NCI-H526 treated with DMSO at 0.1 percent for 48 hours (cell line): Measurements from ENCODE around the gene EID2.

Source experiments
- DNase-seq: peaks from one replicate; lab custom pipeline; 2025; lab: John Stamatoyannopoulos, UW

Gene EID2

DNA sequence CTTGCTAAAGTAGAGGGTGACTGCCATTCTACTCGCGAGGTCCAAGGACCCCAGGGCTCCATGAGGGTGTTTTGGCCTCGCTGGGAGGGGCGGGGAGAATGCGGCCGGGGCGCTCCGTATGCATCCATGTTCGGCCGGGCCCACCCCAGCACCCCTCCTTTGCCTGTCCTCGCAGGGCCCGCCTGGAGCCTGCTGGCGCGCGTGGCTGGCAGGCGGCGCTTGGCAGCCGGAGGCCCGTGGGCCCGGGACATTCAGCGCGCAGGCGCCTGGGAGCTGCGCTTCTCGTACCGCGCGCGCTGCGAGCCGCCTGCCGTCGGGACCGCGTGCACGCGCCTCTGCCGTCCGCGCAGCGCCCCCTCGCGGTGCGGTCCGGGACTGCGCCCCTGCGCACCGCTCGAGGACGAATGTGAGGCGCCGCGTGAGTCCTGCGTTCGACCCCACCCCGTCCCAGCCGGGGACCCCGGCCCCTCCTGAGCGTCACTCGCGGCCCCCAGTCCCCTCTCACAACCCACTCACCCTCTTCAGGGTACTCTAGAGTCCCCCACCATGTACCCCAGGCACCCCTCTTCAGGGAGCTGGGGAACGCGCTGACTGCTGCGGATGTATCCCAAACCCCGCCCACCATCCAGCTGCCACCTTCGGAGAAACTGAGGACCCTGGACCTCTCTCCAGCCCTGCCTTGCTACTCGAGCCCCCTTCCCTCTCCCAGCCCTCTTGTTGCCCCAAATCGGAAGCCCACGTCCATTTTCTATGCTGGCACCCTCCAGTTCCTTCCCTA, 37.1 kb downstream of the EID2 start:
- peak; percentile 36 for DNase-seq

DNA sequence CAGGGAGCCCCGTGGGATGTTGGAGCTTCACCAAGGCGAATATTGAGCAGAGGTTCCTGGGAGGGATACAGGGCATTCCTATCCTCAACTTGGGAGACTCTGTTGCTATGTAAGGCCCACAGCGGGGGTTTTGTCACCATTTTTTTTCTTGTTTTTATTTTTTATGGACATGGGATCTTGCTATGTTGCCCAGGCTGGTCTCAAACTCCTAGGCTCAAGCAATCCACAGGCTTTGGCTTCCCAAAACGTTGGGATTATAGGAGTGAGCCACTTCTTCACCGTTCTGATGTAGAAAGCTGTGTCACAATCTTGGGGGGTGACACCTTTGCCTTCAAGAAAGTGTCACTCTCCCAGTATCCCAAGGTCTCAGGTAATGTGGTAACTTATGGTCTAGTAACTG, 38.6 kb downstream of the EID2 start:
- DNase-seq = no peak

DNA sequence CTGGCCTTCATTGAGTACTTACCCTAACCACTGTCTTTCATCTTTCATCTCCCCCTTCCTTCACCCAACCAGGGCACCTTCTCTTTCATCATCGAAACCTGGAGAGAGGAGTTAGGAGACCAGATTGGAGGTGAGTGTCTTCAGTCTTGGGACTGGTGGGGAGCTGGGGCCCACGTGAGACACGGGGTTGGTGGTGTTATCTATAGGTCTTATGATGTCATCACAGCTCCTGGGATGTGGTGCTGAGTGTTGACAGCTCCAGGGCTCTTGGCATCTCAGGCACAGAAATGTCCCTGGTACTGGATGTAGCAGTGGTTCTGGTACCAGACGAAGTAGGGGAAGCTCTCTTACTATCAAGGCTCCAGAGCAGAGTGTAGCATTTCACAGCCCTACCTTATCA, 39.4 kb downstream of the EID2 start:
- no peak for DNase-seq

DNA sequence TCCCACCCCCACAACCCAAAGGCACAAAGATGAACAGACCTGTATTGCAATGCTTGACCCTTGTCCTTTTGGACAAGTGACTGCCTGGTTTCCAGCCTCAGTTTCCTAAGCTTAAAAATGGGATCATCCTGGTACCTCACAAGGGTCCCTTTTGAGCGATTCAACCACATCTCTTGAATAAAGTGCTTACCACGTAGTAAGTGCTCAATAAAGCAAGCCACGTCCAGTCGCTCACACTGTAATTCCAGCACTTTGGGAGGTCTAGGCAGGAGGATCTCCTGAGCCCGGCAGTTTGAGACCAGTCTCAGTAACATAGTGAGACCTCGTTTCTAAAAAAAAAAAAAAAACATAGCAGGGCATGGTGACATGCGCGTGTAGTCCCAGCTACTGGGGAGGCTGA, 40.0 kb downstream of the EID2 start:
- DNase-seq = no peak

DNA sequence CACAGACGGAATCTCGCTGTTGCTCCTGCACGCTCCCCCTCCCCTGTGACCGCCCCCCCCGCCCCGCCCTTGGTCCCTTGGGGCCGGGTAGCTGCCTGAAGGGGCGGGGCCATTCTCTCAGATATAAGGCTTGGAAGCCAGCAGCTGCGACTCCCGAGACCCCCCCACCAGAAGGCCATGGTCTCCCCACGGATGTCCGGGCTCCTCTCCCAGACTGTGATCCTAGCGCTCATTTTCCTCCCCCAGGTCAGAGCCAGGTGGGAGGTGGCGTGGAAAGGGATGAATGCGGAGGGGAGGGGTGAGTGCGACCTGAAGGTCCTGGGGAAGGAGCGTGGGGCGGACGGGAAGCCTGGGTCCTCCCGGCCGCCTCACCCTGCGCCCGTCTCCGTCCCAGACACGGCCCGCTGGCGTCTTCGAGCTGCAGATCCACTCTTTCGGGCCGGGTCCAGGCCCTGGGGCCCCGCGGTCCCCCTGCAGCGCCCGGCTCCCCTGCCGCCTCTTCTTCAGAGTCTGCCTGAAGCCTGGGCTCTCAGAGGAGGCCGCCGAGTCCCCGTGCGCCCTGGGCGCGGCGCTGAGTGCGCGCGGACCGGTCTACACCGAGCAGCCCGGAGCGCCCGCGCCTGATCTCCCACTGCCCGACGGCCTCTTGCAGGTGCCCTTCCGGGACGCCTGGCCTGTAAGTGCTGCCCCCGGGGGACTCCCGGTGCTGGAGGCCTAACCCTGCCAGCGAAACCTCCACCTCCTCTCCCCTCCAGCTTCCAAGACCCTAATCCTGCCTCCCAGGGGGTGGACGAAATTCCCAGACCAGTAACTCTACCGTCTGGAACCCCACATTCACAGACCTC, 40.9 kb downstream of the EID2 start, which contains the start of gene DLL3:
Gene DLL3, plus strand, starts transcription at position 150 of the 845 bp plus-strand sequence. Its CDS starts 28 bp downstream, at position 178.
- DNase-seq = peak; percentile 61

DNA sequence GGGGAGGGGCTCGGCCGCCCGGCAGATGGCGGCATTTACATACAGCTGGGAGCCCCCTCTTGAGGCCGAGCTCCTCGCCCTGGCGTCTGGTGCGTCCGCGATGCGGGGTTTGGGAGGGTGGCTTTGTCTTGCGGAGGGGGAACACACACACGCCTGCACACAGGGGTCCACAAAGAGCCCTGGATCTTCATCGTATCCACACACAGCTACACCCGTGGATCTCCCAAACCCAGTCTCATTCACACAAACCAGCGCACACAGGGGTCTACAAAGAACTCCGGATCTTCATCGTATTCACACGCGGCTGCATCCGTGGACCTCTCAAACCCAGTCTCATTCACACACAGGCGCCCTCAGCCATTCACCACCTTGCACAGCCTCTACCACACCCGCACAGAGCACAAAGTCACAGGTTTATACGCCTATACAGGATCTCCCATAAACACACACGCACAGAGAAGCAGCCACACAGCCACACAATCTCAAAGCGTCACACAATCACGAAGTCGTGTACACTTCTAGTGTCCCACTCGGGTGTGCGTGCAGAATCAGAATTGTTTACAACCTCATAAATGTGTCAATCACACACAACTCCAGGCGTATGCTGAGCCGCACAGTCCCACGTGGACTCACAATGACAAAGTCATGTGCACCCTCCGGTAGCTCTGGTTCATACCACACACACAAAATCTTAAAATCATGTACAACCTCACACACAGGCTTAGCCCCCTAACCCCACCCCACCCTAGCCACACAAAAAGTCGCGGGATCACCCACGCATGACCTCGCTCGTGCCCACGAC, 41.8 kb downstream of the EID2 start:
- DNase-seq = peak; percentile 93

DNA sequence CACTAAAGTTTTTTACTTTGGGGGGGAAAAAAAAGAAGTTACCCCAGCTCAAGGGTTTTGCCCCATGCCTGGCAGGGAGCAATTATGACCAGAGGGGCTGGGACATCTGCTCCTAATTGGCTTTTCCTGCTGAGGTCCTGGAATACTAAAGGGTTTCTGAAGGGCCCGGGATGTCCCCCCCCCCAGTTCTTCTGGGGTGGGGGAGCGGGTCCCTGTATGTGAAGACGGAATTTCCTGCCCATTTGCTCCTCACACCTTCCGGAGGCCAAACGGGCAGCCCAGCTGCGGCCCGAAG, 42.3 kb downstream of the EID2 start:
- DNase-seq = no peak

DNA sequence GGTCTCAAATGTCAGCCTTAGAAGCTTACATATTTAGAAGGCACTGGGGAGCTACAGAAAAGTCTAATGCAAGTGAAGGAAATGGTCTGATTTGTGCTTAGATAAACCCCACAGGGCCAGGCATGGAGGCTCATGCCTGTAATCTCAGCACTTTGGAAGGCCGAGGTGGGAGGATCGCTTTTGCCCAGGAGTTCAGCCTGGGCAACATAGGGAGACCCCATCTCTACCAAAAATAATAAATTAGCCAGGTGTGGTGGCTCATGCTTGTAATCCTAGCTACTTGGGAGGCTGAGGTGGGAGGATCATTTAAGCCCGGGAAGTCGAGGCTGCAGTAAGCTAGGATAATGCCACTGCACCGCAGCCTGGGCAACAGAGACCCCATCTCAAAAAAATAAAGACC, 43.9 kb downstream of the EID2 start:
- DNase-seq = no peak

DNA sequence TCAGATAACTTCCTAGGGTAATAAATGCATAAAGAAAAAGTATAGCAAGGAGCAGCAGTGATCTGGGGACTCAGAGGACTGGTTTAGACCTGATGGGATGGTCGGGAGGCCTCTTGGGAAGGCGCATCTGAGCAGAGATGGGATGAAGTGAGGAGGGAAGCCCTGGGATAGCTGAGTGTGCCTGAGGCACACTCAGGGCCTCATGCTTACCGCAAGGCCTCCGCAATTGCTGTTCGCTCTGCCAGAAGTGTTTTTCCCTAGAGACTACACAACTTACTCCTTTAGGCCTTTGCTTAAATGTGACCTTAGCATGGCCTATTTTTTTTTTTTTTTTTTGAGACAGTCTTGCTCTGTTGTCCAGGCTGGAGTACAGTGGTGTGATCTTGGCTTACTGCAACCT, 45.3 kb downstream of the EID2 start:
- no peak for DNase-seq

DNA sequence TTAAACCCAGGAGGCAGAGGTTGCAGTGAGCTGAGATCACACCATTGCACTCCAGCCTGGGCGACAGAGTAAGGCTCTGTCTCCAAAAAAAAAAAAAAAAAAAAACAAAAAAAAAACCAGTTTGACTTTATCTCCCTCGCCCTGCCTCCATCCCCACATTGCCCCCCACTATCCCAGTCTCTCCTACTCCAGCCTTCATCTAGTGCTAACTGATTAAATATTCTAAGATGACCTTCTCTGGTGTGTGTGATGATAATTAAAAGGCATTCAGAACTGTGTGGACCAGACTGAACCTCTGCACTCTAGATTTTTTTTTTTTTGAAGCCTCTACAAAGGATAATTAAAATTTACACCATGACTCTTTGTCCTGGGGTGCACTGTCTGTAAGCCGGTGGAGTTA, 47.2 kb downstream of the EID2 start:
- DNase-seq = no peak

DNA sequence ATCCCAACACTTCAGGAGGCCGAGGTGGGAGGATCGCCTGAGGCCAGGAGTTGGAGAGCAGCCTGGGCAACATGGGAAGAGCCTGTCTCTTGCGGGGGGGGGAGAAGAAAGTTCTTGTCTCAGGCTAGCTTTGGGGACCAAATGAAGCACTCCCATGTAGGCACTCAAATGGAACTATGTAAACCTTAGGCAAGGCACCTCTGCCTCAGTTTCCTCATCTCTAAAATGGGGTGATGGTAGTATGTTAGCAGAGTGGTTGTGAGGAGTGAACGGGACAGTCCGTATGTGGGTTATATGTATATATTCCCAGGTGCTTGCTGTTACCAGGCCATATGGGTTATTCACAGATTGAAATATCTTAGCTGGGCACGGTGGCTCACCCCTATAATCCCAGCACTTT, 47.7 kb downstream of the EID2 start:
- DNase-seq = no peak

DNA sequence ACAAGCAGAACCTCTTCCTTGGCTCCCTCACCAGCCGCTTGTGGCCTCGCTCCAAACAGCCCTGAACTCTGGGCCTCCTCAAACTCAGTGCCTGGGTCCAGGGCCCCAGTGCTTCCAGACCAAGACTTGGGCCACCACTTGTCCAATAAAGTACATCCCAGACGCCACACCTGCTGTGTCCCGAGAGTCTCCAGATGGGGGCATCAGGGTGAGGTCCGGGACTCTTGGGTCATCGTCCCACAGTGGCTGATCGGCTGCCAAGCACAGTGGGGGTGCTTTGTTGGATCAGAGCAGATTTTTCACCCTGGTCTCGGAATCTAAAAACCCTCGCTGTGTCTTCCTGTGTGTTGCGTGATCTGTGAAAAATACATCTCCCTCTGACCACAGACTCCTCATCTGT, 50.2 kb downstream of the EID2 start:
- no peak for DNase-seq
